HepG2 (cell line): Measurements from ENCODE around the gene HOPX. TPM values are rescaled to one million over a fixed set of nuclear protein-coding genes. Genes with fewer than 3 reads are reported as not detected.

ENCODE experiments used
- ATAC-seq: fragments of 200-7000 bp; cut with Tn5 transposase; 3 replicates; pipeline ENCODE4 v1.9.1; 2020; ENCODE audit warnings: mild to moderate bottlenecking, moderate library complexity
- BruUV-seq: library from RNA; stranded (reverse); fragments of 400-500 nt; replicated peaks from 2 replicates; lab custom pipeline; 2021; lab: Mats Ljungman, UMichigan
- CTCF ChIA-PET: fragments of 300-600 bp; formaldehyde crosslinking; extraction: SDS; loops from one replicate; lab custom pipeline; 2021; ENCODE audit warnings: low total read pairs, inconsistent platforms, low intra/inter-chr PET ratio; lab: Yijun Ruan, JAX
- POLR2A ChIA-PET: fragments of 350-600 bp; sonication (Branson Sonifier 250); formaldehyde crosslinking; loops from one replicate; lab custom pipeline; 2020; ENCODE audit warnings: antibody characterized with exemption, inconsistent platforms; lab: Yijun Ruan, JAX
- DNase-seq: peaks from one replicate; pipeline ENCODE4 v3.0.0-alpha.2; 2015; ENCODE audit warnings: low spot score
- FAIRE-seq: peaks from 3 replicates; lab custom pipeline; 2011; peaks lifted over from hg19 to GRCh38; lab: Jason Lieb, UNC
- H2AFZ ChIP-seq: one replicate; pipeline ENCODE4 v1.6.1; 2011; ENCODE audit warnings: low read length, inconsistent platforms
- H3K27ac ChIP-seq: fragments of 300-600 bp; 3 replicates; pipeline ENCODE4 v1.8.0; 2011; ENCODE audit warnings: mixed run types, mild to moderate bottlenecking, mixed read lengths, low read length, inconsistent platforms; ENCODE audit not compliant: insufficient read depth; ENCODE audit errors: extremely low read length
- H3K27me3 ChIP-seq, 2 experiments: fragments of 200-600 bp in 1 of 2; 2 replicates in 1 of 2; 3 replicates in 1 of 2; pipeline versions ENCODE4 v1.6.0 to v1.8.0; 2011; ENCODE audit warnings: low read length in 2 of 2, mild to moderate bottlenecking in 2 of 2, moderate library complexity in 2 of 2, inconsistent platforms in 1 of 2; ENCODE audit not compliant: insufficient read depth in 2 of 2, control insufficient read depth in 1 of 2
- H3K36me3 ChIP-seq, 2 experiments: fragments of 200-600 bp in 1 of 2; replicated peaks in 1 of 2; 2 replicates in 1 of 2; 3 replicates in 1 of 2; pipeline versions ENCODE4 v1.5.1 to v1.8.0; 2011; ENCODE audit warnings: low read length in 2 of 2, inconsistent platforms in 1 of 2; ENCODE audit not compliant: insufficient read depth in 2 of 2, control insufficient read depth in 1 of 2
- H3K4me1 ChIP-seq: 2 replicates; pipeline ENCODE4 v1.5.1; 2012; ENCODE audit warnings: low read length, inconsistent platforms; ENCODE audit not compliant: insufficient read depth
- H3K4me2 ChIP-seq: 2 replicates; pipeline ENCODE4 v1.6.0; 2011; ENCODE audit warnings: low read depth, low read length, inconsistent platforms
- H3K4me3 ChIP-seq, 3 experiments: fragments of 200-600 bp in 1 of 3; sonication (generic), shearing (Covaris generic) in 1 of 3; replicated peaks in 1 of 3; 2 replicates each; pipeline ENCODE4 v1.5.1; 2011 to 2016; ENCODE audit warnings: low read length in 3 of 3, inconsistent platforms in 2 of 3, low read depth in 2 of 3, mild to moderate bottlenecking in 2 of 3, control low read depth in 1 of 3, mixed read lengths in 1 of 3; ENCODE audit not compliant: insufficient read depth in 1 of 3
- H3K79me2 ChIP-seq: one replicate; pipeline ENCODE4 v1.6.1; 2011; ENCODE audit warnings: low read length, inconsistent platforms; ENCODE audit not compliant: insufficient read depth
- H3K9ac ChIP-seq: 2 replicates; pipeline ENCODE4 v1.6.0; 2011; ENCODE audit warnings: mild to moderate bottlenecking, low read depth, low read length, inconsistent platforms; ENCODE audit not compliant: insufficient read depth
- H3K9me3 ChIP-seq: 2 replicates; pipeline ENCODE4 v1.5.1; 2012; ENCODE audit warnings: mild to moderate bottlenecking, low read length
- H4K20me1 ChIP-seq: 2 replicates; pipeline ENCODE4 v1.6.0; 2011; ENCODE audit warnings: inconsistent platforms, mild to moderate bottlenecking, low read length, moderate library complexity; ENCODE audit not compliant: insufficient read depth
- ARNT2 ChIP-seq: sonication (generic); formaldehyde crosslinking; IDR thresholded peaks from 2 replicates; pipeline ENCODE4 v1.8.0; 2022; ENCODE audit warnings: mild to moderate bottlenecking, low read depth, missing genetic modification reagents, moderate library complexity
- BORCS8-MEF2B ChIP-seq: sonication (generic); formaldehyde crosslinking; IDR thresholded peaks from 2 replicates; pipeline ENCODE4 v1.8.0; 2022; ENCODE audit warnings: mild to moderate bottlenecking, missing genetic modification reagents
- JARID2 ChIP-seq: sonication (generic); formaldehyde crosslinking; IDR thresholded peaks from 2 replicates; pipeline ENCODE4 v1.8.1; 2023; ENCODE audit warnings: missing genetic modification reagents, inconsistent platforms; ENCODE audit not compliant: insufficient replicate concordance
- KDM5B ChIP-seq: sonication (generic); formaldehyde crosslinking; IDR thresholded peaks from 2 replicates; pipeline ENCODE4 v1.4.0; 2020; ENCODE audit warnings: missing genetic modification reagents, mild to moderate bottlenecking, borderline replicate concordance
- MIER2 ChIP-seq: IDR thresholded peaks from 2 replicates; pipeline ENCODE4 v1.6.1; 2016; ENCODE audit warnings: missing biosample characterization, missing genetic modification reagents
- MYNN ChIP-seq: sonication (generic); formaldehyde crosslinking; IDR thresholded peaks from 2 replicates; pipeline ENCODE4 v1.4.0; 2020; ENCODE audit warnings: mild to moderate bottlenecking, low read depth, missing genetic modification reagents
- ONECUT2 ChIP-seq: sonication (generic); formaldehyde crosslinking; IDR thresholded peaks from 2 replicates; pipeline ENCODE4 v1.4.0; 2020; ENCODE audit warnings: missing genetic modification reagents
- ZNF143 ChIP-seq: sonication (generic); formaldehyde crosslinking; IDR thresholded peaks from 2 replicates; pipeline ENCODE4 v1.4.0; 2020; ENCODE audit warnings: missing genetic modification reagents
- ZNF205 ChIP-seq: IDR thresholded peaks from 2 replicates; pipeline ENCODE4 v1.6.1; 2018; ENCODE audit warnings: missing biosample characterization, missing genetic modification reagents
- ZNF557 ChIP-seq: sonication (generic); formaldehyde crosslinking; IDR thresholded peaks from 2 replicates; pipeline ENCODE4 v1.4.0; 2020; ENCODE audit warnings: missing genetic modification reagents
- ZNF839 ChIP-seq: sonication (generic); formaldehyde crosslinking; IDR thresholded peaks from 2 replicates; pipeline ENCODE4 v1.4.0; 2020; ENCODE audit warnings: missing genetic modification reagents, mild to moderate bottlenecking, borderline replicate concordance
- ZNF878 ChIP-seq: sonication (generic); formaldehyde crosslinking; IDR thresholded peaks from 2 replicates; pipeline ENCODE4 v1.8.1; 2023; ENCODE audit warnings: mild to moderate bottlenecking, missing genetic modification reagents, moderate library complexity
- WGBS: methylation state at CpG from one replicate; pipeline ENCODE4 v1.1.6; 2017; ENCODE audit warnings: low lambda C conversion rate; 5-methylcytosine and 5-hydroxymethylcytosine counted together
- in situ Hi-C: cut with HindIII; loops from 2 replicates; pipeline ENCODE4 v1.10.0; 2017; ENCODE audit warnings: low pct_unique_long_range_greater_than_20kb; ENCODE audit not compliant: extremely low pct_ligation_motif_present
- intact Hi-C: fragments of 100-400 bp; cut with micrococcal nuclease; formaldehyde crosslinking; loops from one replicate; pipeline ENCODE4 v1.10.0; 2022; ENCODE audit not compliant: unreplicated experiment
- polyA plus RNA-seq, 8 experiments: library from polyadenylated mRNA; depleted of rRNA in 3 of 8; stranded (reverse) in 7 of 8; unstranded in 1 of 8; fragments of >200 nt; fragmentation: Illumina TruSeq in 4 of 8; extraction: Trizol in 4 of 8; gene quantifications; 2 replicates each; pipeline versions ENCODE4 v1.2.1 to v1.2.3, GENCODE V29; 2011 to 2016; ENCODE audit warnings: low read depth in 4 of 8, missing spikeins in 1 of 8, mixed read lengths in 1 of 8; ENCODE audit not compliant: insufficient read depth in 1 of 8
- total RNA-seq, 5 experiments: library from RNA; depleted of rRNA; stranded (reverse); fragments of >200 nt; fragmentation: Illumina TruSeq; extraction: Trizol; gene quantifications; 2 replicates each; pipeline ENCODE4 v1.2.3, GENCODE V29; 2016; ENCODE audit warnings: low read depth in 1 of 5
- TF ChIP-seq, protein P1 (sequence below): IDR thresholded peaks from 2 replicates; pipeline ENCODE4 v1.6.1; 2012; ENCODE audit warnings: inconsistent platforms
- TF ChIP-seq, protein P2 (sequence below): sonication (generic); formaldehyde crosslinking; IDR thresholded peaks from 2 replicates; pipeline ENCODE4 v1.4.0; 2020; ENCODE audit warnings: mild to moderate bottlenecking, missing genetic modification reagents
- TF ChIP-seq, protein P3 (sequence below): sonication (generic); formaldehyde crosslinking; IDR thresholded peaks from 2 replicates; pipeline ENCODE4 v1.4.0; 2020; ENCODE audit warnings: missing genetic modification reagents, low read depth, mild to moderate bottlenecking, borderline replicate concordance
- TF ChIP-seq, protein P4 (sequence below): sonication (generic); formaldehyde crosslinking; IDR thresholded peaks from 2 replicates; pipeline ENCODE4 v1.4.0; 2020; ENCODE audit warnings: low read depth, missing genetic modification reagents

HOPX gene
- total and polyA plus RNA-seq, 2 of the 13 experiments (the other 11 are each of a cell fraction or from before 2014, with no cell fraction given): not detected

DNA sequence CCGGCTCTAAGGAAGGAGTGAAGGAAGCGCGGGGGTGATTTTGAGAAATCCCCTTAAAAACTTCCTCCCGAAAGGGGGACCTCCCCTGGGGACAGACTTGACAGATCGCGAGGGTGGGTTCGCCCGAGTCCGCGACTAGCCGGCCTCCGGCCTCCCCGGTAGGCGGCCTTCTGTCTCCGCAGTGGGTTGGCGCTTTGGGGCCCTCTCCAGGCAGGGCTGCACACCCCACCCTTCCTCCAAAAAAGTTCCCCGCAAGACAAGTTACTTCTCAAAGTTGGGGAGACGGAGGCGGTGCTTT, 24.8 kb downstream of the HOPX start (continued):
- no peak for TF ChIP-seq ZNF839 (CRISPR knock-in tag)
- TF ChIP-seq MIER2 (CRISPR knock-in tag): no peak
- TF ChIP-seq ZNF205 (CRISPR knock-in tag): no peak
- TF ChIP-seq, protein P1, sequence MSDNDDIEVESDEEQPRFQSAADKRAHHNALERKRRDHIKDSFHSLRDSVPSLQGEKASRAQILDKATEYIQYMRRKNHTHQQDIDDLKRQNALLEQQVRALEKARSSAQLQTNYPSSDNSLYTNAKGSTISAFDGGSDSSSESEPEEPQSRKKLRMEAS: no peak

DNA sequence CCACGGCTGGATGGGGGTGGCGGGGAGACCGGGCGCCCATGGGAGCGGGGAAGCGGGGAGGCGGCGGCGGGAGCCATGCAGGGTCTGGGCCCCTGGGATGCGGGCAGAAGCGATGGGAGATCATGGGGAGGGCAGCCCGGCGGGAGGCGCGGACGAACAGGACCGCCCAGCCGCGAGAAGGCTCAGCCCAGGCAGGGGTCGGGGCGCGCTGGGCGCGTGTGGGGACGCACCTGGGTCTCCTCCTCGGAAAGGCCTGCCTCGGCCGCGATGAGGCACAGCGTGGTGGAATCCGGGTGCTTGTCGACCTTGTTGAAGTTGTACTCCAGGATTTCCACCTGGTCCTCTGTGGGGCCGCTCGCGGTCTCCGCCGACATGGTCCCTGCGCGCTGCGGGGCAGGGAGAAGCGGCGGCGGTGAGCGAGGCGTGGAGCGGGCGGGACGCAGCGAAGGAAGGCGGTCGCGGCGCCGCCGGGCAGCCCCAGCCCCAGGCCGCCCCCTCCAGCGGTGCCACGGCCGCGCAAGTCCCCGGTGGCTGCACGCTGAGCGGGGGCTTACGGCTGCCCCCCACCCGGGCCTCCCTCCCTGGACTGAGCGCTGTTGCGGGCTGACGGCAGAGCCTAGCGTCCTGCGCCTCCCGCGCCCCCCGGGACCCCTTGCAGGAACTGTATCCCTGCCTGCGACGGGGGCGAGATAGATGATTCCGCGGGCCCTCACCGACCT, 25.3 kb downstream of the HOPX start:
- Histone ChIP-seq H3K4me1 (no peaks in the 10 kb centered on the region), H3K27me3 (peaks cover 4 to 43% of the 10 kb centered on the region in 2 experiments), H3K79me2 (no peaks in the 10 kb centered on the region), H3K36me3 (no peaks in the 10 kb centered on the region), H3K4me3 (no peak overlapping the region), H3K27ac (no peak overlapping the region), H3K4me2 (no peak overlapping the region), H3K9me3 (no peaks in the 10 kb centered on the region), H2AFZ (no peak overlapping the region), H4K20me1 (no peaks in the 10 kb centered on the region), H3K9ac (no peak overlapping the region)
- DNase-seq: no peak
- ChIA-PET POLR2A (no interaction called here), CTCF (no interaction called here)
- peak; percentile 38 for ATAC-seq
- WGBS: 57% methylated on average over 15 of the region's 79 CpGs
- BruUV-seq: no TSS peak
- intact Hi-C loops (no loop called here), in situ Hi-C loops (no loop called here)
- FAIRE-seq: no peak
- TF ChIP-seq, protein P2, sequence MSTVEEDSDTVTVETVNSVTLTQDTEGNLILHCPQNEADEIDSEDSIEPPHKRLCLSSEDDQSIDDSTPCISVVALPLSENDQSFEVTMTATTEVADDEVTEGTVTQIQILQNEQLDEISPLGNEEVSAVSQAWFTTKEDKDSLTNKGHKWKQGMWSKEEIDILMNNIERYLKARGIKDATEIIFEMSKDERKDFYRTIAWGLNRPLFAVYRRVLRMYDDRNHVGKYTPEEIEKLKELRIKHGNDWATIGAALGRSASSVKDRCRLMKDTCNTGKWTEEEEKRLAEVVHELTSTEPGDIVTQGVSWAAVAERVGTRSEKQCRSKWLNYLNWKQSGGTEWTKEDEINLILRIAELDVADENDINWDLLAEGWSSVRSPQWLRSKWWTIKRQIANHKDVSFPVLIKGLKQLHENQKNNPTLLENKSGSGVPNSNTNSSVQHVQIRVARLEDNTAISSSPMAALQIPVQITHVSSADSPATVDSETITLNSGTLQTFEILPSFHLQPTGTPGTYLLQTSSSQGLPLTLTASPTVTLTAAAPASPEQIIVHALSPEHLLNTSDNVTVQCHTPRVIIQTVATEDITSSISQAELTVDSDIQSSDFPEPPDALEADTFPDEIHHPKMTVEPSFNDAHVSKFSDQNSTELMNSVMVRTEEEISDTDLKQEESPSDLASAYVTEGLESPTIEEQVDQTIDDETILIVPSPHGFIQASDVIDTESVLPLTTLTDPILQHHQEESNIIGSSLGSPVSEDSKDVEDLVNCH: no peak
- TF ChIP-seq, protein P3, sequence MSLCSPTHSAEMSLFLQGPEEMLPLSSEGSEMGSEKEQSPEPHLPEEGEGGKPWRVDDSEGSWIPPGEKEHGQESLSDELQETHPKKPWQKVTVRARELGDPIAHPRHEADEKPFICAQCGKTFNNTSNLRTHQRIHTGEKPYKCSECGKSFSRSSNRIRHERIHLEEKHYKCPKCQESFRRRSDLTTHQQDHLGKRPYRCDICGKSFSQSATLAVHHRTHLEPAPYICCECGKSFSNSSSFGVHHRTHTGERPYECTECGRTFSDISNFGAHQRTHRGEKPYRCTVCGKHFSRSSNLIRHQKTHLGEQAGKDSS (CRISPR knock-in tag): no peak
- TF ChIP-seq ONECUT2 (CRISPR knock-in tag) (no peak), BORCS8-MEF2B (CRISPR knock-in tag) (no peak), ZNF143 (CRISPR knock-in tag) (no peak), MYNN (CRISPR knock-in tag) (no peak), ZNF878 (CRISPR knock-in tag) (no peak), ARNT2 (CRISPR knock-in tag) (no peak), ZNF557 (CRISPR knock-in tag) (no peak), JARID2 (CRISPR knock-in tag) (no peak), KDM5B (no peak)
- TF ChIP-seq, protein P4, sequence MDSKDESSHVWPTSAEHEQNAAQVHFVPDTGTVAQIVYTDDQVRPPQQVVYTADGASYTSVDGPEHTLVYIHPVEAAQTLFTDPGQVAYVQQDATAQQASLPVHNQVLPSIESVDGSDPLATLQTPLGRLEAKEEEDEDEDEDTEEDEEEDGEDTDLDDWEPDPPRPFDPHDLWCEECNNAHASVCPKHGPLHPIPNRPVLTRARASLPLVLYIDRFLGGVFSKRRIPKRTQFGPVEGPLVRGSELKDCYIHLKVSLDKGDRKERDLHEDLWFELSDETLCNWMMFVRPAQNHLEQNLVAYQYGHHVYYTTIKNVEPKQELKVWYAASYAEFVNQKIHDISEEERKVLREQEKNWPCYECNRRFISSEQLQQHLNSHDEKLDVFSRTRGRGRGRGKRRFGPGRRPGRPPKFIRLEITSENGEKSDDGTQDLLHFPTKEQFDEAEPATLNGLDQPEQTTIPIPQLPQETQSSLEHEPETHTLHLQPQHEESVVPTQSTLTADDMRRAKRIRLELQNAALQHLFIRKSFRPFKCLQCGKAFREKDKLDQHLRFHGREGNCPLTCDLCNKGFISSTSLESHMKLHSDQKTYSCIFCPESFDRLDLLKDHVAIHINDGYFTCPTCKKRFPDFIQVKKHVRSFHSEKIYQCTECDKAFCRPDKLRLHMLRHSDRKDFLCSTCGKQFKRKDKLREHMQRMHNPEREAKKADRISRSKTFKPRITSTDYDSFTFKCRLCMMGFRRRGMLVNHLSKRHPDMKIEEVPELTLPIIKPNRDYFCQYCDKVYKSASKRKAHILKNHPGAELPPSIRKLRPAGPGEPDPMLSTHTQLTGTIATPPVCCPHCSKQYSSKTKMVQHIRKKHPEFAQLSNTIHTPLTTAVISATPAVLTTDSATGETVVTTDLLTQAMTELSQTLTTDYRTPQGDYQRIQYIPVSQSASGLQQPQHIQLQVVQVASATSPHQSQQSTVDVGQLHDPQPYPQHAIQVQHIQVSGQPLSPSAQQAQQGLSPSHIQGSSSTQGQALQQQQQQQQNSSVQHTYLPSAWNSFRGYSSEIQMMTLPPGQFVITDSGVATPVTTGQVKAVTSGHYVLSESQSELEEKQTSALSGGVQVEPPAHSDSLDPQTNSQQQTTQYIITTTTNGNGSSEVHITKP (CRISPR knock-in tag): no peak
